ENCODE data around the gene NPR2.

Gene NPR2

GRCh38 chr9:35854091-35854762, 62.8 kb downstream of the NPR2 start:
- no peak for DNase-seq (ENCODE audit: low read depth)

DNA sequence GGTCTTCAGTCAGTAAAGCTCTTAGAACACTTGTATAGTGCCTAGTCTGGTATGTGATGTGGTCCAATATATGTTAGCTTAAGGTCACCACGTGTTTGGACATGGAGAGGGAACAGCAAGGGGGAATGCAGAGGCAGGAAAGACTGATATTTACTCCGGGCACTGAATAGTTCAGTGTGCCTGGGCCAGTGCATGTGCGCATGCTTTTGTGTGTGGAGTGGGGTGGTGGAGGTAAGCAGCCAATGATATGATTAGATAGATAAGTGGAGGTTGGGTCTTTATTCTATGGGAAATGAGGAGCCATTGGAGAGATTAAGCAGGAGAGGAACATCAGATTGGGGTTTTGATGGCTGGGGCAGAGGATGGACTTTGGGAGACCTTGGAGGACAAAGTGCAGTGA, 64.8 kb downstream of the NPR2 start:
- TF ChIP-seq, protein P1, sequence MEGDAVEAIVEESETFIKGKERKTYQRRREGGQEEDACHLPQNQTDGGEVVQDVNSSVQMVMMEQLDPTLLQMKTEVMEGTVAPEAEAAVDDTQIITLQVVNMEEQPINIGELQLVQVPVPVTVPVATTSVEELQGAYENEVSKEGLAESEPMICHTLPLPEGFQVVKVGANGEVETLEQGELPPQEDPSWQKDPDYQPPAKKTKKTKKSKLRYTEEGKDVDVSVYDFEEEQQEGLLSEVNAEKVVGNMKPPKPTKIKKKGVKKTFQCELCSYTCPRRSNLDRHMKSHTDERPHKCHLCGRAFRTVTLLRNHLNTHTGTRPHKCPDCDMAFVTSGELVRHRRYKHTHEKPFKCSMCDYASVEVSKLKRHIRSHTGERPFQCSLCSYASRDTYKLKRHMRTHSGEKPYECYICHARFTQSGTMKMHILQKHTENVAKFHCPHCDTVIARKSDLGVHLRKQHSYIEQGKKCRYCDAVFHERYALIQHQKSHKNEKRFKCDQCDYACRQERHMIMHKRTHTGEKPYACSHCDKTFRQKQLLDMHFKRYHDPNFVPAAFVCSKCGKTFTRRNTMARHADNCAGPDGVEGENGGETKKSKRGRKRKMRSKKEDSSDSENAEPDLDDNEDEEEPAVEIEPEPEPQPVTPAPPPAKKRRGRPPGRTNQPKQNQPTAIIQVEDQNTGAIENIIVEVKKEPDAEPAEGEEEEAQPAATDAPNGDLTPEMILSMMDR (conservative IDR thresholded peaks at IDR 0.05; ENCODE audit: low read length): no peak
- no peak for DNase-seq (ENCODE audit: low read depth)
- no peak overlapping the region for H3K4me3 ChIP-seq (ENCODE audit: low read length)

More at GRCh38 chr9:35854091-35854762, 62.8 kb downstream of the NPR2 start:
- H3K4me3 ChIP-seq (ENCODE audit: low read length): no peak overlapping the region
- TF ChIP-seq, protein P1 (conservative IDR thresholded peaks at IDR 0.05; ENCODE audit: low read length): no peak

- TF ChIP-seq, protein P1 (conservative IDR thresholded peaks at IDR 0.05; ENCODE audit: low read length): no peak
- no peak overlapping the region for H3K4me3 ChIP-seq (ENCODE audit: low read length)
- DNase-seq (ENCODE audit: low read depth): no peak
Measured at GRCh38 chr9:35856882-35857281, 65.5 kb downstream of the NPR2 start.

DNA sequence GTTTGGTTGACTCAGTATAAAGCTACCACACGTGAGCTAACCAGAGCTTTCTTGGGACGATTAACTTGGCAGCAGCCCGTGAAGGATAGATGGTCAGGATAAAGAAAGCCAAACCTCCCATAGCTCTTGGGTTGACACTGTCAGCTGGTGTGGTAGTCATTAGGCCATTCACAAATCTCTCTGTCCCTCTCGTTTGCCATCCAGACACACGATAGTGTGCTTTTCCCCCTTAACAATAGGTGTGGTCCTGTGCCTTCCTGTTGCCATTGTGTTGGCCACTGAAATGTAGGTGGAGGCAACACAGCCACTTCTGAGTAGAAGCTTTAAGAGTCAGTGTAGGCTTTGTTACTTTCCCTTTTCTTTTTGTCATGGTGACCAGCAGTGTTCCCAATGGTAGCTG, 67.1 kb downstream of the NPR2 start:
- TF ChIP-seq, protein P1 (conservative IDR thresholded peaks at IDR 0.05; ENCODE audit: low read length): no peak
- no peak overlapping the region for H3K4me3 ChIP-seq (ENCODE audit: low read length)
- no peak for DNase-seq (ENCODE audit: low read depth)

Data from AG10803 (cell line).